NB4 (cell line): Measurements from ENCODE around the gene MIEF1.

Experiments used
- CTCF ChIP-seq: IDR thresholded peaks from one replicate; pipeline ENCODE4 v1.5.1; 2012; ENCODE audit warnings: low read depth, low read length
- MAX ChIP-seq: IDR thresholded peaks from 2 replicates; pipeline ENCODE4 v1.6.1; 2011; ENCODE audit warnings: low read depth, low read length

DNA sequence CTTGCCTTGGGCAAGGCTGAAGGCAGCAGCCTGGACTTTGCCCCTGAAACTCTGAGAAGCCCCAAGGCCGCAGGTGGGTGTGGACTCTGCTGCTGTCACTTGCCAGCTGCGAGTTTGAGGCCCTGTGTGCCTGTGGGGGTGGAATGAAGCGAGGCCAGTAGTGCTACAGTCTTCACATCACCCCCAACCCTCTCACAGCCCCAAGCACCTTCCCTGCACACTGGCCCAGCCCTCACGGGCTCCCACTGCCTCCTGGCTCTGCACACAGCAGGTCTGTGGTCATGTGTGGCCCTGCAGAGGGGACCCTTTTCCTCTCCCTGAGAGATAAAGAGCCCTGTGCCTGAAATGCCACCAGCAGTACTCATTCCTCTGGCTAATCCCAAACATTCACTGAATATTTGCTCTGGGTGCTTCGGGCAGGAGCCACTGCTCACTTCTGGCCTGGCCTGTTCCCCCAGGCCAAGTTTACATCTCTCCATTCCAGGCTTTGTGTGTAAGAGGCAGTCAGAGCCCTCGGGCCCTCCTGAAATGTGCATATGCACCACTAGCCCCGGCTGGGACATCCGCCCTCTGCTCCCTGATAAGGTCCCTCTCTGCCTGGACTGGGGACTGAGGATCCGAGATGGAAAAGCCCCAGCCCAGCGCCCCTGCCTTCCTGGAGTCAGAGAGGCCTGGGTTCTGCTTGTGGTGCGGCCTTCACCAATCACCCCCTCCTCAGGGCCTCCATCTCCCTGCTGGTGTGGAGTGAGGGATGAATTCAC lies 27.6 kb upstream of the MIEF1 start:
- TF ChIP-seq CTCF, result no peak
- TF ChIP-seq MAX, result no peak
